Renal cortical epithelial cell (primary cell): ENCODE results near the gene CCDC92B. TPM values are rescaled to one million over a fixed set of nuclear protein-coding genes. Genes with fewer than 3 reads are reported as not detected.
"Not testable (repeated sequence)": the region's sequence is repeated elsewhere in the genome, so short reads cannot be mapped to it uniquely, and the experiment has no call there.

Experiments
- DNase-seq: peaks from one replicate; pipeline ENCODE4 v3.0.0-alpha.2; 2011; ENCODE audit warnings: low read depth
- total RNA-seq: library from RNA; depleted of rRNA; stranded (reverse); fragments of >200 nt; gene quantifications from 2 replicates; pipeline ENCODE4 v1.2.3, GENCODE V29; 2014

CCDC92B gene
- total RNA-seq, 1 donor from 2014 or later: not detected

DNA sequence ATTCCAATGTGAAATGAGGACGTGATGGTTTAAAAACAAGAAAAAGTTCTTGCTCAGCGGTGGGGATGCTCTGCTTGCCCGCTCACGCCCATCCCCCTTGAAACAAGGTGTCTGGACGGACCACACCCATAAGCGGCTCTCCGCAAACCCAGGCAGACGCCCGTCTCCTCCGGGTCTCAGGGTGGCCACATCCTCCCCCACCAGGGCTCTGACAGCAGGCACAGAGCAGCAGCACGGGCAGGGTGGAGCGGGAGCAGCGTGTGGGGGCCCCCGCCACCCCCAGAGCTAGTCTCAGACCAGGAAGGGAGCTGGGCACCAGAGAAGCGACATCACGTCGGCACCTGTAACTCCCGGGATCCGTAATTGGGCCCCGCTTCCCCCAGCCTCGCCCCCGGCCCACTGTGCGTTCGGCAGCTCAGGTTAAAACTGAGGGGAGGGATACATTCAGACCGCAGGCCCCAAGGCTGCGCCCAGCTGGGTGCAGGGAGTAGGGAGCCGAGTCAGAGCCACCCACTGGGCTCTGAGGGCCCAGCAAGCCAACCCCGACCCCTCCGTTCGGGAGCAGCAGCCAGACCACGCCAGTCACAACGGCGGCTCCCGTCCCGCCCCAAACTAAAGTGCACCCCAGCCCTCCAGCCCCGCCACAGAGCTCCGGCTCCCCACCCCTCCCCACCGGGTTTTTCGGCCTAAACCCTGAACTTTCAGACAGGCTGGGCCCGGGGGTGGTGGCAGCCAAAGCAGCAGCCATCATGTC is 59.9 kb downstream of the CCDC92B start:
- no peak for DNase-seq

DNA sequence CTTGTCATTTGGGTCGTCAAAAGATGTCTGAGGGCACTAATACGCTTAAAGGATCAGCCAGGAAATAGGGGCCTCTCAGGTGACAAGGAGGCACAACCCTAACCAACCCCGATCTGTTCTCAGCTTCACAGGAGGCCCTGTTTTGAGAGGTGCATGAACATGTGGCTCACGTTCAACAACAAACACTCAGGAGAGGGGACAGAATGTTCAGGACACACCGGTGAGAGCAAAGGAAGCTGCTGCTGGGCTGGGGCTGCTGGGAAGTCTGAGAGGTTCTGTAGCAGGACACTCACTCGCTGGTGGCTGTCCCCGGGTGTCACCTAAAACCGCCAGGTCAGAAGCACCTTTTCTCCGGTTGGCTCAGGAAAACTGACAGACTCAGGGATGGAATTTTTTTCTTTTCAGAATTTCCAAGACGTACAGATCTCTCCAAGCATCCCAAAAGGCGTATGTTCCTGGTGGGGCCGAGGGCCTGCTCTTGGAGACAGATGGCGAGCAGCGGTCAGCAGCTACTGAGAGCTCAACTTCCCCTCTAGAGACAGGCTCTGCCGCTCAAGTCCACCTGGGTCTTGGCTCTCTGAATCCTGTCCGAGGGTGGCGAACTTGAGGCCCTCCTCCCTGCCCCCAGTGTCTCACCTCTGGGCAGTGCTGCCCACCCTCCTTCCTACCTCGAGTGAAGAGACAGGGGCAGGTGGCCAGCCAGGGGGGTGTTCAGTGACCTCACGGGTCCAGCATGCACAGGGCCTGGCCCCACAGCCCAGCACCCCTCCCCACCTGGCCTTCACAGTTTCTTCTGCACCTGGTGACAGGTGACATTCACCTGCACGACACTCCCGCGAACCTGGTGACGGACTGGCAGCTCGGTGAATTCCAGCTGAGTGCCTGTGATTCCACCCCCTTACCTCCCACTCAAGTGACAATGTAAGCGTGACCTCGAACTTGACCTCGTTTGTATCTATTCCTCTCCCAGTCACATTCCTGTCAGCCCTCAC is 60.8 kb downstream of the CCDC92B start:
- no peak for DNase-seq

DNA sequence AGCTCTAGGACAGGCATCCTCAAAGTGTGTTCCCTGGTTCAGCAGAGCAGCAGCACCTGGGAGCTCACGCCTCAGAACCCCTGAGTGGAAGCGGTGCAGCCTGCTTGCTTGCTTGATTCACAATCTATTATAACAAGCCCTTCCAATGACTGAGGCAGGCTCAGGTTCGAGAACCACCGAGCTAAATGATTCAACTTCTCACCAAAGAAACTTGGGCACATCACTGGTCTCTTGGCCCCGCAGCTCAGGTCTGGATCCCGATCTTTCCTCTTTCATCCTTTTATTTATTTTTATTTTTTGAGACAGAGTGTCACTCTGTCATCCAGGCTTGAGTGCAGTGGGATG is 62.4 kb downstream of the CCDC92B start:
- no peak for DNase-seq

DNA sequence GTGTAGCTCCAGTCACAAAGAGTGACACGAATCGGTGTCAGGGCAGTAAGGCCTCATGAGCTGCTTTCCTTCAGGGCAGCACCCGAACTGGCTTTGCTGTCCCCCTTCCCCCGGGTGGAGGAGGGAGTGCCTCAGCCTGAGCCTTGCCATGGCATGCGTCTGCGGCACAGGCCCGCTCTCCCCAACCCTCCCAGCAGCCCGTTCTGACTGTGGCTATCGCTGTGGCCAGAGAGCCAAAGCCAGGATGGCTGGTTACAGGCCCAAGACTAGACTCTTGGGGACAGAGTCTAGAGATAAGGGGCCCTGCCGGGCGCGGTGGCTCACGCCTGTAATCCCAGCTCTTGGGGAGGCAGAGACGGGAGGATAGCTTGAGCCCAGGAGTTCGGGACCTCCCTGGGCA is 63.8 kb downstream of the CCDC92B start:
- no peak for DNase-seq

DNA sequence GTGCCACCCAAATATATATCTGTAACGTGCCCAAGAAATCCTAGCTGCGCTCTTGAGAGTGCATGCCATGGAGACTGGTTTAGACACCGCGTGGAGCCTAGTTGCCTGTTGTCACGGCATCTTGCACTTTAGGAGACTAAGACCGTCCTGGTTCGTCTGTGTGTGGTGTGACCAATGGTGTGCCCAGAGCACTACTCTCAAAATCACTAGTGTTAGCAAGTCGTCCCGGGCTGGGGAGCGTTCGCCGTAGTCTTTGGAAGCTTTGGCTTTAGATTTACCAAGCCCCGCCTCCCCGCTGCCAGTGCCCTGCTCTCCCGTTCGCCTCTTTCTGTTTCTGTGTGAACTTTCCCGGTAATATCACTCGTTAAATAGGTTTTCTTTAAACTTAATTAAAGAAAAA is 64.9 kb downstream of the CCDC92B start:
- no peak for DNase-seq

DNA sequence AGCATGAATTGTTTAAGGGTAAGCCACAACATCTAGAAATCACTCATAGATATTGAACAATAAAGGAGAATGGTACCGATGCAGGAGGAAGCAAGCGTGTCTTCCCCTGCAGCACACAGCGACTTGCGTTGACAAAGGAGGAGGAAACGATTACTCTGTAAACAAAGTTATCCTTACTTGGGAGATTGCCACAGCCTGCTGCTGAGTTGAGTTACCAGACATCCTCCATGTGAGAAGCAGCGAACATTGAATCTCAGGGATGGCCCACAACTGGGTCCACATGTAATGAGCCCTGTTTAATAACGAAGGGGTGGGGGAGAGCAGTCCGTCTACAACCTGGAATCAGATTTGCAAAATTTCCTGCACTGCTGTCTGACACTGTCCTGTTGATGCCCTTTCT is 65.5 kb downstream of the CCDC92B start:
- no peak for DNase-seq

DNA sequence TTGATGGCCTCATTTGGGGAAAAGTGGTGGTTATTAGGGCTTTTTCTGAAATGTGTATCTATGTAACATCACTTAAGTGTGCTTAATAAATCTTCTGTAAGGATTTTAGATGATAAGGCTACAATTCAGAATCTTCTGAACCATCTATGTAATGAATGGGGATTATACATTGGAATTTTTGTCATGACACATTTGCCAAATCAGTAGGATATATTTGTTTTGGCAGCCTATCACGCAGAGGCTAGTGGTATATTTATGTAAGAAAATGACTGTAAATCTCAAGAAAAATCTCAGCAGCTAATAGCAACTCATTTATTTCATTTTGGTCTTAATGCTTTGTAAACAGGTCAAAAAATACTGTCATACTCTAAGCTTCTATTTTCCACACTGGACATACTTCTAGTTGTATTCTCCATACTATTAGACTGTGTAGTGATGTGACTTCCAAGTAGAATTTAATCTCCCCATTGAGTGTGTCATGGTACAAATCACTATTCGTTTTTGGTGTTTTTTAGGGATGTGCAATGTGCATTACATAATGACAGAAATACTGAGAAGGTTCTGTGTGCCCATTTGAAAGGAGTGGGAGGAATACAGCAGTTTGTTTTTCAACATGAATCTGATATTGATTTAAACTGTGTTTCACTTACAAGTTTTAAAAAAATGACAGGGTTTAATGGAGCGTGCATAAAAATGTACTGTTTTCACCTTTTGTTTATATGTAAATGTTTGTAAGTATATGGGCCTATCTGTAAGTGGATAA is 67.1 kb downstream of the CCDC92B start:
- no peak for DNase-seq

DNA sequence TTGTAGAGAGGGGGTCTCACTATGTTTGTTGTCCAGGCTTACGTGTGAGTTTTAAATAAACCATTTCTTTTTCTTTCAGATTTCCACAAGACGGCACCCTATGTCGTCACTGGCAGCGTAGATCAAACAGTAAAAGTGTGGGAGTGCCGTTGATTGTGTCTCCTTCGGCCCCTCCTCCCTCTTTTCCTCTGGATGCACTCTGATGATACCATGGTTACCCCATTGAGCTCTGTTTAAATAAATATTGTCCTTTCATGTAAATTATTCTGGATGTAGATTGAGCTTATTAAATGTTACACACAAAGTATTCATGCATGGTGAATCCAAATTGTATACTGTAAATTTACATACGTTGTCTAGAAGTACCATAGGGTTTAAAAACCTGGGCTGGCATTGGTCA is 67.8 kb downstream of the CCDC92B start:
- no peak for DNase-seq

DNA sequence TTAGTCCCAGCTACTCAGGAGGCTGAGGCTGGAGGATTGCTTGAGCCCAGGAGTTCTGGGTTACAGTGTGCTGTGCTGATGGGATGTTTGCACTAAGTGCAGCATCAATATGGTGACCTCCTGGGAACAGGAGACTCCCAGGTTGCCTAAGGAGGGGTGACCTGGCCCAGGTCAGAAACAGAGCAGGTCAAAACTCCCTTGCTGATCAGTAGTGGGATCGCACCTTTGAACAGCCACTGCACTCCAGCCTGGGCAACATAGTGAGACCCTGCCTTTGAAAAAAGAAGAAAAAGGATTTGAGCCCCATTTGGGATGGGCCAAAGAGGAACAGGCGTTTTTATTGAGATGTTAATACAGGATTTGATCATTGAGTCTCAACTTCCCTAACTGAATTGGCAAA is 68.5 kb downstream of the CCDC92B start:
- no peak for DNase-seq

DNA sequence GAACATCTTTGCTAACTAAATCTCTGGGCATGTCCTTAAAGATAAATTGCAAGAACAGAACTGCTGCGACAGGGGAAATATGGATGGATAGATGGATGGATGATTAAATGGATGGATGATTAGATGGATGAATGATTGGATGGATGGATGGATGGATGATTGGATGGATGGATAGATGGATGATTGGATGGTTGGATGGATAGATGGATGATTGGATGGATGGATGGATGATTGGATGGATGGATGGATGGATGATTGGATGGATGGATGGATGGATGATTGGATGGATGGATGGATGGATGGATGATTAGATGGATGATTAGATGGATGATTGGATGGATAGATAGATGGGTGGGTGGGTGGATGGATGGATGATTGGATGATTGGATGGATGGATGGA is 70.2 kb downstream of the CCDC92B start:
- not testable (repeated sequence) for DNase-seq

Other genes with a start within 250 kb of the CCDC92B start
- 13.4 and 18.2 TPM in 2 replicates for gene METTL16, start 237.8 kb downstream of the CCDC92B start, total RNA-seq
- 103 and 169 TPM in 2 replicates for gene PAFAH1B1, start 156.0 kb downstream of the CCDC92B start, total RNA-seq
- gene CLUH, start 37.9 kb downstream of the CCDC92B start, total RNA-seq: 55.4 and 115 TPM in 2 replicates
- gene RAP1GAP2, start 46.8 kb upstream of the CCDC92B start, total RNA-seq: 11.1 and 15.9 TPM in 2 replicates